Activated CD8-positive, alpha-beta memory T cell treated with anti-CD3 and anti-CD28 coated beads, Interleukin-2, amount 10 ng/mL, durations not matched to agents 7 days and 5 days (primary cell): ENCODE results near the gene CASP8. TPM values are rescaled to one million over a fixed set of nuclear protein-coding genes. Genes with fewer than 3 reads are reported as not detected.
A peak's percentile ranks its signal among the peaks of the same experiment; 100 is the strongest.

Experiments
- ATAC-seq: fragments of 150-1000 bp; cut with Tn5 transposase; one replicate; pipeline ENCODE4 v1.10.0; 2021; ENCODE audit warnings: moderate library complexity
- CTCF ChIA-PET: fragments of 350-600 bp; sonication (Branson Sonifier 250); formaldehyde crosslinking; loops from one replicate; lab custom pipeline; 2021; ENCODE audit warnings: antibody characterized with exemption; lab: Charles Lee
- DNase-seq: peaks from one replicate; pipeline ENCODE4 v3.0.0-alpha.2; 2020
- H3K27ac Mint-ChIP-seq: one replicate; pipeline ENCODE4 v1.8.0; 2021; ENCODE audit warnings: mild to moderate bottlenecking, mixed read lengths
- H3K27me3 Mint-ChIP-seq: one replicate; pipeline ENCODE4 v1.8.0; 2021; ENCODE audit warnings: mixed read lengths
- H3K36me3 Mint-ChIP-seq: one replicate; pipeline ENCODE4 v1.8.0; 2021; ENCODE audit warnings: mild to moderate bottlenecking, mixed read lengths
- H3K4me1 Mint-ChIP-seq: one replicate; pipeline ENCODE4 v1.8.0; 2021; ENCODE audit warnings: mixed read lengths
- H3K4me3 Mint-ChIP-seq: one replicate; pipeline ENCODE4 v1.8.0; 2021; ENCODE audit warnings: mild to moderate bottlenecking, moderate library complexity, mixed read lengths
- H3K9me3 Mint-ChIP-seq: one replicate; pipeline ENCODE4 v1.8.0; 2022; ENCODE audit warnings: low read depth, mixed read lengths
- total RNA-seq, 2 experiments: library from RNA; stranded (reverse); gene quantifications; one replicate each; pipeline ENCODE4 v1.2.3, GENCODE V29; 2021

Gene CASP8
- total RNA-seq, 2 experiments from 2014 or later: 77.3 to 90.0 TPM

DNA sequence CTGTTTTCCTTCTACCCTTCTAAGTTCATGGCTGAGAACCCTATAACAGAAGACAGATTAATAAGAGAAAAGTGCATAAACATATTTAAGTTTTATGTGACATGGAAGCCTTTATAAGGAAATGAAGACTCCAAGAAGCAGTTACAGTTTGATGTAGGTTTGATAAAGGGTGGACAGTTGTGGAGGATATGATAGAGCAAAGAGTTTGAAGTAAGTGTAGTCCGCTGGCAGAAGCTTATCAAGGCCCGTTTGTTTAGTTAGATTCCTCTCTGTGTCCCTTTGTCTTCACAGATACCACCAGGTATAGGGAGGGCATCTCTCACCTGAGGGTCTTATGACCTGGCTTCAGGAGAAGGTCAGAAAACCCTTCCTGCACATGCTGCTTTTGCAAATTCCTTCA, 10.4 kb upstream of the CASP8 start:
- Mint-ChIP-seq H3K9me3 (peaks cover 11% of the 10 kb centered on the region), H3K4me3 (no peak overlapping the region), H3K27me3 (no peaks in the 10 kb centered on the region), H3K4me1 (peaks cover 62% of the 10 kb centered on the region), H3K27ac (no peak overlapping the region), H3K36me3 (peaks cover 68% of the 10 kb centered on the region)
- CTCF ChIA-PET: interaction anchor here (1.2 kb wide), 1 partner anchor 11 kb away, joined by 3 read pairs; the partner anchor contains the start of gene CASP8
- ATAC-seq (no peak), DNase-seq (no peak)

DNA sequence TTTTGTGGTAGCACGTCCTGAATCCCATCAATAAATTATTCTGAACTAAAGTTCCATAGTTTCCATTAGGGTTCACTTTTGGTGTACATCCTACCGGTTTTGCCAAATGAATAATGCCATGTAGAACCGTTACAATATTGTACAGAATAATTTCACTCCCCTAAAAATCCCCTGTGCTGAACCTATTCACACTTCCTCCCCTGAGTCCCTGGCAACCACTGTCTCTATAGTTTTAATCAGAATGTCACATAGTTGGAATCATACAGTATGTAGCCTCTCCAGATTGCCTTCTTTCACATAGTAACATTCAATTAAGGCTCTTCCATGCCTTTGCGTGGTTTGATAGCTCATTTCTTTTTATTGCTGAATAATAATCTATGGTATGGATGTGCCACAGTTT, 9.6 kb upstream of the CASP8 start:
- CTCF ChIA-PET: interaction anchor here (2.9 to 4.6 kb wide), 2 partner anchors 14 to 18 kb away, joined by 13 to 28 read pairs; no protein-coding TSS in a partner anchor
- Mint-ChIP-seq H3K4me3 (no peak overlapping the region), H3K4me1 (peaks cover 67% of the 10 kb centered on the region), H3K27ac (peak overlapping the region; percentile 42), H3K36me3 (peaks cover 68% of the 10 kb centered on the region), H3K9me3 (peaks cover 11% of the 10 kb centered on the region), H3K27me3 (no peaks in the 10 kb centered on the region)
- DNase-seq (no peak), ATAC-seq (no peak)

DNA sequence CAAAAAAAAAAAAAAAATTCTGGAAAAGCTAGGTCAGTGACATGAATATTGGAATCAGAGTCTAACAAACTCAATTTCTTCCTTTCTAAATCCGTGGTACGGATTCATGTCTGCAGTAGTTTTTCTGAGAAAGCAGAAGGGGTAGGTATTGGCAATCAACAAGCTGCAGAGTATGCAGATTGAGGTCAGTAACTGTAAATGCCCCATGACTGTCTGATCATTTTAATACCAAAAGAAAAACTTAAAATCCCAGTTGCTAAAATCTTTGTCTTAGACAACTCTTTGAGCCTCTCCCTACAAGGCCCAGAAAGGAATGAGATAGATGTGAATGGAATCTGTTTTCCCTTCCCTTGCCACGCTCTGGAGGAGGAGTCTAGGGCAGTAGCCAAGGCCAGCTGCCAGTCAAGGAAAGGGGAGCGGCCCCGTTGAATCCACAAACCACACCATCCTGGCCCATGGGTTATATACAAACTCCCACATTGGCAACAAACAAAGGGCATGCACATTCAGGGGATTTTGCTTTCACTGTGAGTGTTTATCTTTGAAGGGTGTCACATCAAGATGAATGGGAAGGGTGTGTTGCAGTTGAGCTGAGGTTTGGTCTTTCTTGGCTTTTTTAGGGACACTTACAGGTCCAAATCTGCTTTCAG, 6.1 kb upstream of the CASP8 start:
- Mint-ChIP-seq H3K9me3 (peaks cover 11% of the 10 kb centered on the region), H3K27me3 (no peaks in the 10 kb centered on the region), H3K4me1 (peaks cover 79% of the 10 kb centered on the region), H3K36me3 (peaks cover 54% of the 10 kb centered on the region), H3K27ac (peak overlapping the region; percentile 72), H3K4me3 (no peak overlapping the region)
- no peak for ATAC-seq
- CTCF ChIA-PET: interaction anchor here (1.3 to 4.6 kb wide), 4 partner anchors 9 to 110 kb away, joined by 5 to 28 read pairs (median 11); no protein-coding TSS in a partner anchor
- peak; percentile 47 for DNase-seq

DNA sequence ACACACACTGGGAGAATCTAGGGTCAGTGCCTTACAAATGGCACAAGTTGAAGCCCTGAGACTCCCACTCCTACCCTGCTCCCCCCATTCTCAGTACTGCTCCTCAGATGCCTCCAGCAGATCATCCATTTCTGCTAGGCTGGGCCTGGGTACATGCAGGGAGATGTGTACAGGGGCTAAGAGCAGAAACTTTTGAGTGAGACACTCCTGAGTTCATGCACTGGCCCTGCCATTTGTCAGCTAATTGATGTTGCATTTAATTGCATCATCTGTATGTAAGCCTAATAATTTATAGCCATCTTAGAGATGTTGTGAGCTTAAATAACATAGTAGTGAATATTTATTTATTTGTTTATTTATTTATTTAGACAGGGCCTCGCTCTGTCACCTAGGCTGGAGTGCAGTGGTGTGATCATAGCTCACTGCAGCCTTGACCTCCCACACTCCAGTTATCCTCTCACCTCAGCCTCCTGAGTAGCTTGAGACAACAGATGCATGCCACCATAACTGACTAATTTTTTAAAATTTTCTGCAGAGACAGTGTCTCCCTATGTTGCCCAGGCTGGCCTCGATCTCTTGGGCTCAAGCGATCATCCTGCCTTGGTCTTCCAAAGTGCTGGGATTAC, 4.8 kb upstream of the CASP8 start:
- DNase-seq: peak; percentile 41
- no peak for ATAC-seq
- H3K4me3 Mint-ChIP-seq: no peak overlapping the region
- peaks cover 76% of the 10 kb centered on the region for H3K4me1 Mint-ChIP-seq
- peaks cover 45% of the 10 kb centered on the region for H3K36me3 Mint-ChIP-seq
- CTCF ChIA-PET: interaction anchor here (2.0 kb wide), 1 partner anchor 19 kb away, joined by 9 read pairs; no protein-coding TSS in a partner anchor
- H3K27ac Mint-ChIP-seq: peak overlapping the region; percentile 98
- no peaks in the 10 kb centered on the region for H3K27me3 Mint-ChIP-seq
- peaks cover 6% of the 10 kb centered on the region for H3K9me3 Mint-ChIP-seq

DNA sequence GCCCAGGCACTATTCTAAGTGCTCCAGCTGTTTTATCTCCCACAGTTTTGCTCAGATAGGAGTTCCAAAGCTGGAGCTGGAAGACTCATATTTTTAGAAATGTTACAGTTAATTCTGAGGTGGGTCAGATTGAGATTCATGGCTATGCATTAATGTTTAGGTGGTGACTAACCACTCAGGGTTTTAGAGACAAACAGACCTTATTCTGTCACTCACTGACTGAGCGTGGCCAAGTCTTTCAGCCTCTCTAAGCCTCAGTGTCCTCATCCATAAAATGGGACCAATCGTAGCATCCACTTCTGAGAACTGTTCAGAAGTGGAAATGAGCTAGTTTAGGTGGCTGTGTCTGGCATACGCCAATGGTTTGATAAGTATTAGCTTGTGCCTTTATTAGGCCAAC, 4.3 kb upstream of the CASP8 start:
- CTCF ChIA-PET: interaction anchor here (1.2 to 2.0 kb wide), 2 partner anchors 19 to 108 kb away, joined by 4 to 9 read pairs; no protein-coding TSS in a partner anchor
- Mint-ChIP-seq H3K4me1 (peaks cover 71% of the 10 kb centered on the region), H3K4me3 (no peak overlapping the region), H3K27me3 (no peaks in the 10 kb centered on the region), H3K9me3 (peaks cover 2% of the 10 kb centered on the region), H3K27ac (peak overlapping the region; percentile 98), H3K36me3 (peaks cover 43% of the 10 kb centered on the region)
- no peak for ATAC-seq
- peak; percentile 37 for DNase-seq

DNA sequence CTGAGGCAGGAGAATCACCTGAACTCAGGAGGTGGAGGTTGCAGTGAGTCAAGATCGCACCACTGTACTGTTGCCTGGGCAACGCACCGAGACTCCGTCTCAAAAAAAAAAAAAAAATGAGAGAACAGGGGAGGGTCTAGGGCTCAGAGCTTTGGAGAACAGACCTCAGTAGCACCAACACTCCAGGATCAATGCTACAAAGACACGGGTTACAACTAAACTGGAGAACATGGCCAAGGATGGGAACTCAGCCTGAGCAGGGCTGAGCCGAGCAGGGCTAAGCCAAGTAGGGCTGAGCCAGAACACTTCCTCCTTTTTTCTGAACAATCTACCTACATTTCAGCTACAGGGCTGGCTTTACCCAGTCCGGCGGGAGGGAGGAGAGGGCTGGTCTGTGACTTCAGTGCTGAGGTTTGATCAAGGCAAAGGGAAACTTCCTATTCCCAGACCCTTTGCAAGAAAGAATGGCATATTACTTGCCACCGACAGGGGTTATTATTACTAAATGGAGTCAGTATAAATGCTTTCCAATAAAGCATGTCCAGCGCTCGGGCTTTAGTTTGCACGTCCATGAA, 2.9 kb upstream of the CASP8 start:
- Mint-ChIP-seq H3K4me3 (peak overlapping the region; percentile 83), H3K9me3 (no peaks in the 10 kb centered on the region), H3K27me3 (no peaks in the 10 kb centered on the region), H3K4me1 (peaks cover 67% of the 10 kb centered on the region), H3K27ac (peak overlapping the region; percentile 98), H3K36me3 (peaks cover 43% of the 10 kb centered on the region)
- peak; percentile 27 for ATAC-seq
- DNase-seq: peak; percentile 74
- CTCF ChIA-PET: interaction anchor here (0.8 to 1.9 kb wide), 3 partner anchors 24 to 106 kb away, joined by 4 to 11 read pairs (median 5); no protein-coding TSS in a partner anchor

DNA sequence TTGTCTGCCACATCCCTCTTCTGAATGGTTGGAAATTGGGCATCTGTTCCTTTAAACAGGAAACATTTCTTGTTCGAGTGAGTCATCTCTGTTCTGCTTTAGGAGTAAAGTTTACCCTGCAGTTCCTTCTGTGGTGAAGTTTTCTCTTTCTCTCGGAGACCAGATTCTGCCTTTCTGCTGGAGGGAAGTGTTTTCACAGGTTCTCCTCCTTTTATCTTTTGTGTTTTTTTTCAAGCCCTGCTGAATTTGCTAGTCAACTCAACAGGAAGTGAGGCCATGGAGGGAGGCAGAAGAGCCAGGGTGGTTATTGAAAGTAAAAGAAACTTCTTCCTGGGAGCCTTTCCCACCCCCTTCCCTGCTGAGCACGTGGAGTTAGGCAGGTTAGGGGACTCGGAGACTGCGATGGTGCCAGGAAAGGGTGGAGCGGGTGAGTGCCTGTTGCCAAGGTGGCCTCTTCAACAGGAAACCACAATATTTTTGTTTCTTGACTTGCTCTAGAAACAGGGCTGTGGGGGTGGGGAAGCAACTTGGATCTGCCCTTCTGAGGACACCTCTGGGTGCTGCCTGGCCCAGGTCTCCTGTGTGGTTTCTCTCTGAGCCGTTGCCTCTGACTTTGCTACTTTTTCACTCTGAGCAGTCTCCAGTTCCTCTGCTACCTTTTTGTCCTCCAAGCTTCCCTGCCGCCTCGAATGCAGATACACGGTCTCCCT, 2.2 kb upstream of the CASP8 start:
- DNase-seq (peak; percentile 98), ATAC-seq (peak; percentile 65)
- Mint-ChIP-seq H3K4me3 (peak overlapping the region; percentile 83), H3K27me3 (no peaks in the 10 kb centered on the region), H3K27ac (peak overlapping the region; percentile 98), H3K9me3 (no peaks in the 10 kb centered on the region), H3K4me1 (peaks cover 66% of the 10 kb centered on the region), H3K36me3 (peaks cover 43% of the 10 kb centered on the region)
- CTCF ChIA-PET: interaction anchor here (0.8 to 5.5 kb wide), 4 partner anchors 21 to 141 kb away, joined by 5 to 28 read pairs (median 12); partner anchors contain the start of gene CFLAR

DNA sequence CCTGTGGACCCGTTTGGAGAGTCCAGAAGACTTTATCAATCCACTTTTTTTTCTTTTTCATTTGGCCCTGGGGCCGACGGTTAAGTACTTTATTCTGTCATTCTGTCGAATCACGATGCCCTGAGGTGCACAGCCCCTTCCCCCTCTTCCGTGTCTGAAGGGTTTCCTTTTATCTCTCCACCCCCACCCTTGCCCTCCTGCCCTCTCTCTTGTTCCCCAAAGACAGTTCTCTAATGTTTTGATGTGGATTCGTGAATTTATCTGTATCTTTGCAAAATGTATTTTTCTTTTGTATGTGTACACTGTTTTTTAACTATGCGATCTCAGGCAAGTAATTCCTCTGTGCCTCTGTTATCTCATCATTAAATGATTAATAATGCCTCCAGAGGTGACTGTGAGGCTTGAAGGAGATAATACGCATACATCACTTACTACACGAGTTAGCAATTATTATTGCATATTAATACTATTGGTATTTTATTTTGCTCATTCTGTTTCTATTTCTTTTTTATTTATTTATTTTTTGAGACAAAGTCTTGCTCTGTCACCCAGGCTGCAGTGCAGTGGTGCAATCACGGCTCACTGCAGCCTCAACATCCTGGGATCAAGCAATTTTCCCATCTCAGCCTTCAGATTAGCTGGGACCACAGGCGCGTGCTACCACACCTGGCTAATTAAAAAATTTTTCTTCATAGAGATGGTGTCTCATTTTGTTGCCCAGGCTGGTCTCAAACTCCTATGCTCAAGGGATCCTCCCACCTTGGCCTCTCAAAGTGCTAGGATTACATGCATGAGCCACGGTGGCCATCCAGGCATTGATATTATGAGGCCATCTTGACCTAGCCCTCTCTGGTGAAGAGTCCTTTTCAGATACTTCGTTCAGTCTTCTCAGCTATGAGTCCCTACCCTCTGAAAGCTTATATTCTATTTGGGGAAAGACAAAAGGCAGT, 1.4 kb upstream of the CASP8 start:
- Mint-ChIP-seq H3K27ac (peak overlapping the region; percentile 98), H3K36me3 (peaks cover 41% of the 10 kb centered on the region), H3K27me3 (no peaks in the 10 kb centered on the region), H3K9me3 (no peaks in the 10 kb centered on the region), H3K4me3 (peak overlapping the region; percentile 83), H3K4me1 (peaks cover 71% of the 10 kb centered on the region)
- CTCF ChIA-PET: interaction anchor here (0.7 to 5.5 kb wide), 12 partner anchors 12 to 186 kb away, joined by 3 to 70 read pairs (median 6); partner anchors contain the start of genes CASP10 and CFLAR
- ATAC-seq (peak; percentile 10), DNase-seq (peak; percentile 41)

DNA sequence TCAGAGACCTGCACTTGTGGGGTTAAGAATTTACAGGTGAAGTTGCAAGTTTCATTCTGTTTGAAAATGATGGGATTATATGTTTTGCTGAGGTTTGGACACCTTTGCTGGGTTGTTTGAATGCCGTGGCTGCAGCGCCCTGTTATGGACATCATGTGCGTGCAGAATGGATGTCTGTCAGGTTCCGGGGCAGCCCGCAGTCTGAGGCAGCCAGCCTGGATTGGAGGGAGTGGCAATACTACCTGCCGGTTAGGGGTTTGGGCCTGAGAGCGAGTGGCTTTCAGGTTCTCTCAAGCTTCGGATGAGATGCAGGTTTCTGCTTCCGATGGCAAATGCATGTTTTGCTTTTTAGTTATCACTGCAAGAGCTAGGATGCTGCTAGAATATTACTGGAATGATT, 1.1 kb downstream of the CASP8 start:
- Mint-ChIP-seq H3K27me3 (no peaks in the 10 kb centered on the region), H3K36me3 (peaks cover 42% of the 10 kb centered on the region)
- peak; percentile 18 for ATAC-seq

DNA sequence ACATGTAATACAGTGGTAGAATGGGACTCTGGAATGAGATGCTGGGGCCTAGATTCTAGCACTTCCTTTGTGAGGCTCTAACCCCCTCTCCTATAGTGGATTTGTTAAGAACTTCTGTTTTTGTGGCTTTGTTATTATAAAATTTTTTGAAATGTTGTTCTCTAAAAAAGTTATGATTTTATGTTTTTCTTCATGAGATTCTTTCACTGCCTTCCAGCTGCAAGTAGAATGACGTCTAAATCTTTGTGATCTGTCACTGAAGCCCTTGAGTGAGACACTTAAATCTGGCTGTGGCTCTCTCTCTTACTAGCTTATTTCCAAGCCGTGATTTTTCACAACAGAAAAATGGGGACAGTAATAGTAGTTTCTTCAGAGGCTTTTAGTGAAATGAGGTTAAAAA, 1.6 kb downstream of the CASP8 start:
- Mint-ChIP-seq H3K27me3 (no peaks in the 10 kb centered on the region), H3K36me3 (peaks cover 44% of the 10 kb centered on the region), H3K27ac (peak overlapping the region; percentile 96), H3K9me3 (no peaks in the 10 kb centered on the region), H3K4me3 (peak overlapping the region; percentile 94), H3K4me1 (peaks cover 71% of the 10 kb centered on the region)
- CTCF ChIA-PET: interaction anchor here (1.1 to 5.5 kb wide), 6 partner anchors 8 to 190 kb away, joined by 3 to 70 read pairs (median 18); partner anchors contain the start of genes STRADB and TRAK2
- DNase-seq (no peak), ATAC-seq (no peak)

More for the DNA sequence above, 1.1 kb downstream of the CASP8 start:
- peak; percentile 89 for DNase-seq
- Mint-ChIP-seq H3K4me3 (peak overlapping the region; percentile 94), H3K4me1 (peaks cover 71% of the 10 kb centered on the region), H3K9me3 (no peaks in the 10 kb centered on the region), H3K27ac (peak overlapping the region; percentile 96)
- CTCF ChIA-PET: interaction anchor here (0.7 to 5.5 kb wide), 11 partner anchors 8 to 394 kb away, joined by 3 to 70 read pairs (median 12); partner anchors contain the start of genes CASP10, CFLAR, STRADB and TRAK2

DNA sequence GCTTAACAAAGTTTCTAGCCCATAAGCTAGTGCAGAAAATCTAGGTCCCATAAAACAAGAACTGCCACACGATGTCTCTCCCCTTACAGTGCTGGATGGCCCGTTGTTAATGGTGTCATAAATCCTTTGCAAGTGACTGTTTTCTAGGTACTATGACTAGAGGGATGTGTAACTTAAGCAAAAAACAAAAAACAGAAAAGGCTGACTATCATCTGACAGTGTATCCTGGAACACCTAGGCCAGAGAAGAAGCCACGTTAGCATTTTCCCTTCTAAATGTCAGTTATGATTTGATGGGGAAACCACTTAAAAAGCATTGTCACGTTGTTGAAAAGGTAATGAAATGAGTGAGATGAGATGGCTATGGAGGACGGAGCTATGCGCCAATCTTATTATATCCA, 2.4 kb downstream of the CASP8 start:
- peak overlapping the region; percentile 83 for H3K27ac Mint-ChIP-seq
- peaks cover 52% of the 10 kb centered on the region for H3K36me3 Mint-ChIP-seq
- peak overlapping the region; percentile 74 for H3K4me3 Mint-ChIP-seq
- DNase-seq (peak; percentile 43), ATAC-seq (peak; percentile 5)
- H3K27me3 Mint-ChIP-seq: no peaks in the 10 kb centered on the region
- peaks cover 70% of the 10 kb centered on the region for H3K4me1 Mint-ChIP-seq
- no peaks in the 10 kb centered on the region for H3K9me3 Mint-ChIP-seq
- CTCF ChIA-PET: interaction anchor here (1.0 to 5.5 kb wide), 7 partner anchors 9 to 152 kb away, joined by 3 to 70 read pairs (median 13); partner anchors contain the start of gene CASP10
